ENCODE data around the gene ZPLD1. TPM values are rescaled to one million over a fixed set of nuclear protein-coding genes. Genes with fewer than 3 reads are reported as not detected.

ZPLD1 gene
- total and polyA plus RNA-seq, 10 of the 15 experiments (the other 5 are each of a cell fraction or from before 2014, with no cell fraction given), result not detected

- Histone ChIP-seq H3K4me3 (no peak overlapping the region), H3K4me1 (ENCODE audit: control insufficient read depth, insufficient read depth, low read length) (no peaks in the 10 kb centered on the region), H3K79me2 (ENCODE audit: control insufficient read depth, insufficient read depth, low read length) (no peaks in the 10 kb centered on the region), H3K9me3 (replicated peaks; ENCODE audit: control insufficient read depth, insufficient read depth, low read length) (no peaks in the 10 kb centered on the region), H3K36me3 (ENCODE audit: control insufficient read depth in 2 of 2, insufficient read depth in 2 of 2, low read length in 1 of 2) (no peaks in the 10 kb centered on the region), H2AFZ (ENCODE audit: control insufficient read depth, low read depth, low read length) (no peak overlapping the region), H4K20me1 (ENCODE audit: control insufficient read depth, insufficient read depth) (no peaks in the 10 kb centered on the region), H3K27me3 (replicated peaks in 1 of 2; ENCODE audit: control insufficient read depth in 2 of 2, insufficient read depth in 2 of 2, low read length in 1 of 2) (no peaks in the 10 kb centered on the region), H3K27ac (ENCODE audit: control insufficient read depth, insufficient read depth) (no peak overlapping the region), H3K4me2 (ENCODE audit: control insufficient read depth, insufficient read depth) (no peak overlapping the region), H3K9ac (ENCODE audit: control insufficient read depth, insufficient read depth, low read length) (no peak overlapping the region)
- FAIRE-seq (no peak), ATAC-seq (no peak), DNase-seq (ENCODE audit: low read depth, low spot score) (no peak)
- WGBS (ENCODE audit: insufficient coverage, insufficient replicate concordance, low lambda C conversion rate, missing lambda C conversion rate), result 23% methylated on average over 3 of the region's 3 CpGs
- intact Hi-C loops (cut with micrococcal nuclease; ENCODE audit: unreplicated experiment), result no loop called here
- CTCF ChIA-PET, result interaction anchor here (1.1 kb wide), 1 partner anchor 148 kb away, joined by 3 read pairs; no protein-coding TSS in a partner anchor
- in situ Hi-C loops (cut with MboI), result no loop called here
- no TSS peak for BruUV-seq (replicated peaks)
- SMC1A ChIA-PET (ENCODE audit: uncharacterized antibody, unreplicated experiment), result interaction anchor here (1.7 kb wide), 1 partner anchor 9 kb away, joined by 5 read pairs; no protein-coding TSS in a partner anchor
- RAD21 ChIA-PET (ENCODE audit: unreplicated experiment), result interaction anchor here (1.0 kb wide), 1 partner anchor 225 kb away, joined by 3 read pairs; no protein-coding TSS in a partner anchor
- no peak for TF ChIP-seq MXI1 (IDR thresholded peaks at IDR 0.05; ENCODE audit: low read depth, low read length)
- TF ChIP-seq PAX8 (IDR thresholded peaks at IDR 0.05), result no peak
- TF ChIP-seq ELK1 (IDR thresholded peaks at IDR 0.05; ENCODE audit: low read depth, low read length), result no peak
- TF ChIP-seq MEF2A (IDR thresholded peaks at IDR 0.05; ENCODE audit: insufficient read depth, low read depth, low read length), result no peak
- TF ChIP-seq RELA (IDR thresholded peaks at IDR 0.05; ENCODE audit: borderline replicate concordance, partially characterized antibody), result no peak
- TF ChIP-seq IKZF1 (conservative IDR thresholded peaks at IDR 0.05), result no peak
- TF ChIP-seq WRNIP1 (IDR thresholded peaks at IDR 0.05; ENCODE audit: borderline replicate concordance, low read depth, low read length), result no peak
- no peak for TF ChIP-seq POLR2AphosphoS5 (IDR thresholded peaks at IDR 0.05; ENCODE audit: low read length)
- TF ChIP-seq ZNF274 (IDR thresholded peaks at IDR 0.05; ENCODE audit: insufficient read depth, insufficient read length), result no peak
- no peak for TF ChIP-seq SPI1 (IDR thresholded peaks at IDR 0.05; ENCODE audit: borderline replicate concordance, insufficient read depth, low read depth, low read length)
- no peak for TF ChIP-seq PRDM15 (CRISPR knock-in tag; IDR thresholded peaks at IDR 0.05)
- no peak for TF ChIP-seq HDGF (IDR thresholded peaks at IDR 0.05)
- no peak for TF ChIP-seq CBFB (IDR thresholded peaks at IDR 0.05; ENCODE audit: low read depth)
- POLR2A ChIA-PET, result no interaction called here
These were observed 19.4 kb downstream of the ZPLD1 start for GRCh38 chr3:102454181-102454580.
